ENCODE results near the gene RYR1.

Gene RYR1

GRCh38 chr19:38592940-38593339 is 159.4 kb downstream of the RYR1 start:
- H3K27ac ChIP-seq (replicated peaks): no peak overlapping the region
- H3K27me3 ChIP-seq (ENCODE audit: insufficient read depth, poor library complexity, severe bottlenecking): no peaks in the 10 kb centered on the region
- no peak for DNase-seq (ENCODE audit: low read depth in 1 of 2, low spot score in 1 of 2)
- TF ChIP-seq, protein P1, sequence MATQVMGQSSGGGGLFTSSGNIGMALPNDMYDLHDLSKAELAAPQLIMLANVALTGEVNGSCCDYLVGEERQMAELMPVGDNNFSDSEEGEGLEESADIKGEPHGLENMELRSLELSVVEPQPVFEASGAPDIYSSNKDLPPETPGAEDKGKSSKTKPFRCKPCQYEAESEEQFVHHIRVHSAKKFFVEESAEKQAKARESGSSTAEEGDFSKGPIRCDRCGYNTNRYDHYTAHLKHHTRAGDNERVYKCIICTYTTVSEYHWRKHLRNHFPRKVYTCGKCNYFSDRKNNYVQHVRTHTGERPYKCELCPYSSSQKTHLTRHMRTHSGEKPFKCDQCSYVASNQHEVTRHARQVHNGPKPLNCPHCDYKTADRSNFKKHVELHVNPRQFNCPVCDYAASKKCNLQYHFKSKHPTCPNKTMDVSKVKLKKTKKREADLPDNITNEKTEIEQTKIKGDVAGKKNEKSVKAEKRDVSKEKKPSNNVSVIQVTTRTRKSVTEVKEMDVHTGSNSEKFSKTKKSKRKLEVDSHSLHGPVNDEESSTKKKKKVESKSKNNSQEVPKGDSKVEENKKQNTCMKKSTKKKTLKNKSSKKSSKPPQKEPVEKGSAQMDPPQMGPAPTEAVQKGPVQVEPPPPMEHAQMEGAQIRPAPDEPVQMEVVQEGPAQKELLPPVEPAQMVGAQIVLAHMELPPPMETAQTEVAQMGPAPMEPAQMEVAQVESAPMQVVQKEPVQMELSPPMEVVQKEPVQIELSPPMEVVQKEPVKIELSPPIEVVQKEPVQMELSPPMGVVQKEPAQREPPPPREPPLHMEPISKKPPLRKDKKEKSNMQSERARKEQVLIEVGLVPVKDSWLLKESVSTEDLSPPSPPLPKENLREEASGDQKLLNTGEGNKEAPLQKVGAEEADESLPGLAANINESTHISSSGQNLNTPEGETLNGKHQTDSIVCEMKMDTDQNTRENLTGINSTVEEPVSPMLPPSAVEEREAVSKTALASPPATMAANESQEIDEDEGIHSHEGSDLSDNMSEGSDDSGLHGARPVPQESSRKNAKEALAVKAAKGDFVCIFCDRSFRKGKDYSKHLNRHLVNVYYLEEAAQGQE (IDR thresholded peaks at IDR 0.05; ENCODE audit: insufficient replicate concordance, low read depth): no peak
- no peak for TF ChIP-seq SPI1 (IDR thresholded peaks at IDR 0.05; ENCODE audit: borderline replicate concordance, low read depth)
- TF ChIP-seq POLR2AphosphoS5 (IDR thresholded peaks at IDR 0.05; ENCODE audit: low read depth): no peak
- TF ChIP-seq GABPA (IDR thresholded peaks at IDR 0.05; ENCODE audit: low read depth): no peak
- TF ChIP-seq, protein P2, sequence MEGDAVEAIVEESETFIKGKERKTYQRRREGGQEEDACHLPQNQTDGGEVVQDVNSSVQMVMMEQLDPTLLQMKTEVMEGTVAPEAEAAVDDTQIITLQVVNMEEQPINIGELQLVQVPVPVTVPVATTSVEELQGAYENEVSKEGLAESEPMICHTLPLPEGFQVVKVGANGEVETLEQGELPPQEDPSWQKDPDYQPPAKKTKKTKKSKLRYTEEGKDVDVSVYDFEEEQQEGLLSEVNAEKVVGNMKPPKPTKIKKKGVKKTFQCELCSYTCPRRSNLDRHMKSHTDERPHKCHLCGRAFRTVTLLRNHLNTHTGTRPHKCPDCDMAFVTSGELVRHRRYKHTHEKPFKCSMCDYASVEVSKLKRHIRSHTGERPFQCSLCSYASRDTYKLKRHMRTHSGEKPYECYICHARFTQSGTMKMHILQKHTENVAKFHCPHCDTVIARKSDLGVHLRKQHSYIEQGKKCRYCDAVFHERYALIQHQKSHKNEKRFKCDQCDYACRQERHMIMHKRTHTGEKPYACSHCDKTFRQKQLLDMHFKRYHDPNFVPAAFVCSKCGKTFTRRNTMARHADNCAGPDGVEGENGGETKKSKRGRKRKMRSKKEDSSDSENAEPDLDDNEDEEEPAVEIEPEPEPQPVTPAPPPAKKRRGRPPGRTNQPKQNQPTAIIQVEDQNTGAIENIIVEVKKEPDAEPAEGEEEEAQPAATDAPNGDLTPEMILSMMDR (IDR thresholded peaks at IDR 0.05; ENCODE audit: insufficient read depth, low read length): no peak
- no peak overlapping the region for H3K4me3 ChIP-seq (replicated peaks; ENCODE audit: insufficient read depth, low read length)

GRCh38 chr19:38596057-38596981 is 162.8 kb downstream of the RYR1 start:
- Histone ChIP-seq H3K27me3 (ENCODE audit: insufficient read depth, poor library complexity, severe bottlenecking) (no peaks in the 10 kb centered on the region), H3K4me3 (replicated peaks; ENCODE audit: insufficient read depth, low read length) (no peak overlapping the region), H3K27ac (replicated peaks) (no peak overlapping the region)
- no peak for DNase-seq (ENCODE audit: low read depth in 1 of 2, low spot score in 1 of 2)
- no peak for TF ChIP-seq SPI1 (IDR thresholded peaks at IDR 0.05; ENCODE audit: borderline replicate concordance, low read depth)
- TF ChIP-seq, protein P1 (IDR thresholded peaks at IDR 0.05; ENCODE audit: insufficient replicate concordance, low read depth): no peak
- TF ChIP-seq, protein P2 (IDR thresholded peaks at IDR 0.05; ENCODE audit: insufficient read depth, low read length): no peak

DNA sequence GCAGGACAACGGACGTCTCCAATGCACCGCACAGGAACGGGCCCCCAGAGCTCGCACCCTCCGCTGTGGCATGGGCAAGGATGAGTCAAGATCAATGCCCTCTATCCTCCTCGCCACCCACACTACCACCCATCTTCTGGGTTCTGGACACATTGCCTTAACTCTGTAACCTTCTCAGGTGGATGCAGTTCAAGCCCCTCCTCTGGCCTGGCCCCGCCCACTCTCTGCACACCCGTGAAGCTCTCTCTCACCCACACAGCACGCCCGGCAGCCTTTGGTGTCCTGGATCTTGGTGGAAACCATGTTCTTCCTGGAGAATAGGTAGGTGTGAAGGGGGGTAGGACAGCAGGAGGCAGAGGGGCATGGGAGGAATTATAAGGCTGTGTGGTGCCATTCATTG is 163.6 kb downstream of the RYR1 start:
- TF ChIP-seq, protein P2 (IDR thresholded peaks at IDR 0.05; ENCODE audit: insufficient read depth, low read length): no peak
- TF ChIP-seq, protein P1 (IDR thresholded peaks at IDR 0.05; ENCODE audit: insufficient replicate concordance, low read depth): no peak
- TF ChIP-seq SPI1 (IDR thresholded peaks at IDR 0.05; ENCODE audit: borderline replicate concordance, low read depth): no peak
- TF ChIP-seq GABPA (IDR thresholded peaks at IDR 0.05; ENCODE audit: low read depth): no peak
- no peak for TF ChIP-seq POLR2AphosphoS5 (IDR thresholded peaks at IDR 0.05; ENCODE audit: low read depth)
- no peak for DNase-seq (ENCODE audit: low read depth in 1 of 2, low spot score in 1 of 2)
- Histone ChIP-seq H3K27me3 (ENCODE audit: insufficient read depth, poor library complexity, severe bottlenecking) (no peaks in the 10 kb centered on the region), H3K27ac (replicated peaks) (no peak overlapping the region), H3K4me3 (replicated peaks; ENCODE audit: insufficient read depth, low read length) (no peak overlapping the region)

Measured in HL-60 (cell line).